Activated naive CD8-positive, alpha-beta T cell treated with anti-CD3 and anti-CD28 coated beads, Interleukin-2, amount 50 U/mL, for 16 hours (primary cell): ENCODE data around the gene DENND1C.

Source experiments
- DNase-seq: peaks from one replicate; pipeline ENCODE4 v3.0.0-alpha.2; 2020; ENCODE audit warnings: low read depth, low spot score

DENND1C gene

DNA sequence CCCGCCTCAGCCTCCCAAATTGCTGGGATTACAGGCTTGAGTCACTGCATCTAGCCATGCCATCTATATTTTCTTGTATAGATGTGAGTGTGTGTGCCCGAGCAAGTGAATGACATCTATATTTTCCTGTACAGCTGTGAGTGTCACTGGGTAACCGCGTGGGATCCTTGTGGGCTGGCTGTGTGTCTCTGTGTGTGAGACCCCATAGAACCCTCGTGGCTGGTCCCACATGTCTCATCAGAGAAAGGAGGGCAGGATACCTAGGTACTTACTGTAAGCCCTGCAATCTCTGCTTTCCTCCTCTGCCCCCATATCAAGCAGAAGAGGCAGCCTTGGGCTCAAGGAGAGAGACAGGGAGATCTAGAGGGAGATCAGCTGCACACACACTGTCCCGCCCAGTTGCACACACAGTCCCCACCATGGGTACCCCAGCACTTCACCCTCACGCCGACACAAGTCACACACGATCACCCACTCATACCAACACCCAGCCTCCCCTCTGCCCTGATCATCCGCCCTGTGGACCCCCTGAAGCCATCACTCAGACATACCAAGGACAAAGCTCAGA lies 655 bp downstream of the DENND1C start:
- no peak for DNase-seq

DNA sequence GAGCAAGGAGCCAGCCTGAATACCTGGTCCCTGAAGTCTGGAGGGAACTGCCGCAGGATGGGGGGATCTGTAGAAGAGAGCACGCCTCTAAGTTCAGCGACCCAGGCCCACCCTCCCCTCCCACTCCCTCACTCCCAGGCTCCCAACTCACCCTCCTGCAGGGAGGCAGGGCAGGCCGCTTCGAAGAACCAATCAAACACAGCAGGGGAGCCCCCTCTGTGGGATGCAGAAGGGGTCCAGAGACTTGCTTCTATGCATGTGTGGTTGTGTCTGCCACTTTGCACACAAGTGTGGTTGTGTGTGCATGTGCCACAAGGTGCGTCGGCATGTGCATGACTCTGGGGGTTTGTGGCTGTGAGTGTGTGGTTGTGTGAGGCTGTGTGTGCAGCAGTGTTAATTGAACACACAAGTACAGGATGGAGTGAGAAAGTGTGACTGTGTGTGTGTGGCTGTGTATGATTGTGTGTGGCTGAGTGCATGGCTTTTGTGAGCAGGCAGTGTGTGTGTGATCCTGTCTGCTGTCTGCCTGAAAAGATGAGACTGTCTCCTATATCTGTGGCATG lies 1.7 kb downstream of the DENND1C start:
- DNase-seq: no peak

DNA sequence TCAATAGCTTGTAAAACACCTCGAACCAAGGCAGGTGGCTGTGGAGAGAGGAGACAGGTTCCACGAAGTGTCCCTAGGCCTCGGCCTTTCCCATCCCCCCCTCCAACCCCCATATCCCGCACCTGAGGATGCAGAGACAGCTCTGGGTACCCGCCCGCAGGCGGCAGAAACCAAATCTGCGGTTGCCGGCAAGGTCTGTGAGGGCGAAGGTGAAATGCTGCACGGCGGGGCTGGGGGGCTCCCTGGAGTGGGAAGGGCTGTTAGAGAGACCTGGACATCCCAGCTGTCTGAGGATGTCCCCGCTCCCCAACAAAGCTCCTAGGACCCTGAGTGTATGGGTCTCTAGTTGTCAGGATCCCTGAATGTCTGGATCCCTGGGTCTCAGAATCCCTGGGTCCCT lies 2.8 kb downstream of the DENND1C start:
- no peak for DNase-seq

DNA sequence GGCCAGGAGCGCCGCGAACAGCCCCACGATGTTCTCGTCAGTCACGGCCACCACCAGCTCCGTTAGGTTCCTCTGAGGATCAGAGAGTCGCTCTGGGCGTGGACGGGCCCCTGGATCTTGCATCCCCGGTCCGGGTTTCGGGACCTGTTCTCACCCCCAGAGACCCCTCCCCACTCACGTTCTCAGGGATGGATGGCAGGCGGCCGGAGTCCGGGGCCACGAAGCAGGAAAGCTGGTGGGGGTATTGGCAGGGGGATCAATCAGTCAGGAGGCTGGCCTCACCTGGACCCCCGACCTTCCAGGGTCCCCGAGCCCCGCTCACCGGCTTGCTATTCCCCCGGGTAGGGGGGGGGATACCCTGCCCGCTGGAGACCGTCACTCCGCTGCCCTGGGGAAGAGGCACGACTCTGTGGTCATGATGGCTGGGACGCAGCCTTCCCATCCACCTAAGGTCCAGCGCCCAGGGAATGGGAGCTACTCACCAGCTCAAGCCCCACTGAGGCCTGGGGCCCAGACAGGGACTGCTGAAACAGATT lies 4.6 kb downstream of the DENND1C start:
- no peak for DNase-seq

DNA sequence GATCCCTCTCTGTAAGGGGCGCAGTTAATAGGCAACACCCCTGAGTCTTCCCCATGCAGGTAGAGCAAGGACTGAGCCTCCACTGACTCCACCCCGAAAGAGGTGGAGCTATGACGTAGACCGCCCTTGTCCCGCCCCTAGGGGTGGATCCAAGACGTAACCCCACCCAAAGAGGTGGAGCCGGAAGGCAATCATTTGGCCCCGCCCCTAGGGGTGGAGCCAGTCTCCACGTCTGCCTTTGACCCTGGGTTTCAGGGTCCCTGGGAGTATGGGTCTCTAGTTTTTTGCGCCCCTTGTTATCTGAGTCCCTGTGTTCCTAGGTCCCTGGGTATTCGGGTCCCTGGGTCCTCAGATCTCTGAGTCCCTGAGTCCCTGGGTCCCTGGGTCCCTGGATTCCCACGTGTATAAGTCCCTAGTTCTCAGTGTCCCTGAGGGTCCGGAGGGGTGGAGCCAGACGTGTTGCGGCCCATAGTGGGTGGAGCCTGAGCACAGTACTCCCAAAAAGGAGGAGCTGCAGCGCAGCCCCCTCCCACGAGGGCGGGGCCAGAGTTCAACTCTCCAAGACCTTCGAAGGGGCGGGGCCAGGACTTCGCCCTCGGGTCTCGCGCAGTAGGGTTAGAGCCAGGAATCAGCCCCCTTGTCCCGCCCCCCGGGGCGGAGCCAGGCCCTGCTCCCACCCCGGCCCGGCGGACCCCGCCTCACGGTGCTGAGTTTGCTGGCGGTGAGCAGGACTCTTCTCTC lies 5.3 kb downstream of the DENND1C start:
- DNase-seq: no peak

DNA sequence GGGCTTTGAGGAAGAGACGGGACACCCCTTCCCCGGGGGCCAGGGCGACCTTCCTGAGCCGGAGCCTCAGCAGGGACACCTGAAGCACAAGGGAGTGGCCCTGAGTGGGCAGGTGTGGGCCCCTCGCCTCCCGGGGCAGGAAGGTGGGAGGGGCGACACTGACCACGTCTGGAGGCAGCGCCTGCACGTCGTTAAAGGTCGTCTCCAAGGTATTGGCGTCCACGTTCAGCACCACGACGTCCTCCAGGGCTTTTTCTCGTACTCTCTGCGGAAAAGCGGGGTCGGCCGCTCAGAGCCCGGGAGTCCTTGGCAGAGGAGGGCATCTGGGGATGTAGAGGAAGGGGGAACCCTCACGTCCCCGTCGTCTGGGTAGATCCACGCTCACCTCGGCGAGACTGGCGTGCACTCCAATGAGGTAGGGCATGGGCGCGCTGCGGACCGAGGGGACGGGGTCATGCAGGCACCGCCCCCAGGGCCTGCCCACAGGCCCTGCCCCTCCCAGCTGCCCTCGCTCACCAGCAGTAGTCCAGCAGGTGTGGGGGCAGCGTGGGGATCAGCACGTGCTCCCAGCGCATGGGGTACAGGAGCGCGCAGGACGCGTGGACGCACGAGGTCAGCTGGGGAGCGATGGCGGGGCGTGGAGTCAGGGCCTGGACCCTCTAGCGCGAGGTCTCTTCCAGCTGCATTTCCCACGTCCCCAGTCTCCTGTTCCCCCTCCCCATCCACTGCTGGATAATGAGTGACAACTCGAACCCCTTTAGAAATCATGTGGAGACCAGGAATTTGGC lies 6.1 kb downstream of the DENND1C start:
- DNase-seq: no peak

DNA sequence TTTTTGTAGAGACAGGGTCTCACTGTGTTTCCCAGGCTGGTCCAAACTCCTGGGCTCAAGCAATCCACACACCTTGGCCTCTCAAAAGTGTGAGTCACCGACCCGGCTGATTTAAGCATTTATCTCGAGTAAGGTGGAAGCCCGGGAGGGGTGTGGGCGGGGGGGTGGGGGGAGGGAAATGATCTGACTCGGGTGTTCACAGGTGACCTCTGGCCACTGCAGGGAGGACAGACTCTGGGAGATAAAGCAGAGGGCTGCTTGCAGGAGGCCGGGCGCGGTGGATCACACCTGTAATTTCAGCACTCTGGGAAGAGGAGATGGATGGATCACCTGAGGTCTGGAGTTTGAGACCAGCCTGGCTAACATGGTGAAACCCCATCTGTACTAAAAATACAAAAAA lies 7.9 kb downstream of the DENND1C start:
- DNase-seq: no peak

DNA sequence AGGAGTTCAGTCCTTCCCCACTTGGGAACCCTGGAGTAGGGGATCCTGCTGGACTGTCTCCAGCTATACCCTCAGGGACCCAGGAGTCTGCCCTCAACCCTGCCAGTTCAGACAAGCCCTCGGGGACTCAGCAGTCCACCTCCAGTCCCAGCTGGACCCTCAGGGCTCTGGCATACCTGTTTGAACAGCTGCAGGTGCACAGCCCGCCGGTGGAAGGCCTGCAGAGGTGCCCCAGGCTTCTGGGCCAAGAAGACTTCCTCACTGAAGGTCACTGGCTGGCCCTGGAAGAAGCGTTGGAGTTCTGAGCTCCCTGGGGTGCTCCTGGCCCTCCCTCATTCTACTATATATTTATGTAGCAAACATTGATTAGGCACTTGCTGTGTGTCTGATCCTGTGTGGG lies 8.9 kb downstream of the DENND1C start:
- no peak for DNase-seq

DNA sequence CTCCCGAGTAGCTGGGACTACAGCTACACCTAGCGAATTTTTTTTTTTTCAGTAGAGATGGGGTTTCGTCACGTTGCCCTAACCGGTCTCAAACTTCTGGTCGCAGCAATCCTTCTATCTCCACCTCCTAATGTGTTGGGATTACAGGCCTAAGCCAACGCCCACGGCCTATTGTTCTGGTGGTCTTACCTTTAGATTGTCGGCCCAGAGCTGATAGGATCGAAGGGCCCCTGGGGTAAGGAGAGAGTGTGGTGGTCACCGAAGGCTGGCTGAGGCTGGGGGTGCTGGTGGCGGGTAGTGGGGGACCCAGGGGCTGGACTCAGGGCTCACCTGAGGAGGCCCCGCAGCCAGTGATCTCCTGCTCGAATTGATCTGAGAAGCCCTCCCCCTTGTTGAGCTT lies 10.5 kb downstream of the DENND1C start:
- no peak for DNase-seq

DNA sequence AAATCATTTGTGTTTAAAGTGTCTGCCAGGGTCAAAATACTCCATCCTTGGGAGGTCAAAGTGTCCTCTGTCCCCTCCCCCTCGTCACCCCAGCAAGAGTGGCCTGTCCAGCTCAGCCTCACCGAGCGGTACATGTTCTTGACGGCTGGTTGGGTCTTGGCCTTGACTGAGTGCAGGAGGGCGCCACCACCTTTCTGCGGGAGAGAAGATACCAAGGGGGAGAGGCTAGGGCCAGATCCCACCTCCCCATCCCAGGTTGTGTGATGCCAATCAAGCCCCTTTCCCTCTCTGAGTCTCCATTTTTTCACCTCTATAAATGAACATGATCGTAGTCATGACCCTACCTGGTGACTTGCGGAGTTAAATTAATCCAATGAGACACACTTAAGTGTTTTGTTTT lies 11.4 kb downstream of the DENND1C start:
- no peak for DNase-seq

DNA sequence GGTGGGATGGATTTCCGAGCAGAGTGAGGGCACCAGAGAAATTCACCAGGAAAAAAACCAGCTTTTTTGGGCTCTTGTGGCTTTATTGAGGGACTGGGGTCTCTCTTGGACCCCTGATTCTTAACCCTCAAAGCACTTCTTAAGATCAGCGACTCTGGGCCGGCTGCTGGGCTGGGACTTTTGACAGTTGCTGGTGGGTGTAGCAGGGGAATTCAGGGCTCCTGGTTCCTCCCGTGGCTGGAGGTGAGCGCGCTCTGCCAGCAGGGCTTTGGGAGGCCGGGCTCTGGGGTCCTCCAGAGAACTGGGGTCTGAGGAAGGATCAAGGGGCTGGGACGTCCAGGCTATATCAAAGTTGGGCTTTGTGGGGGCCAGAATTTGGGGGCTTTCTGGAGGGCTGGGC lies 14.2 kb downstream of the DENND1C start:
- no peak for DNase-seq

DNA sequence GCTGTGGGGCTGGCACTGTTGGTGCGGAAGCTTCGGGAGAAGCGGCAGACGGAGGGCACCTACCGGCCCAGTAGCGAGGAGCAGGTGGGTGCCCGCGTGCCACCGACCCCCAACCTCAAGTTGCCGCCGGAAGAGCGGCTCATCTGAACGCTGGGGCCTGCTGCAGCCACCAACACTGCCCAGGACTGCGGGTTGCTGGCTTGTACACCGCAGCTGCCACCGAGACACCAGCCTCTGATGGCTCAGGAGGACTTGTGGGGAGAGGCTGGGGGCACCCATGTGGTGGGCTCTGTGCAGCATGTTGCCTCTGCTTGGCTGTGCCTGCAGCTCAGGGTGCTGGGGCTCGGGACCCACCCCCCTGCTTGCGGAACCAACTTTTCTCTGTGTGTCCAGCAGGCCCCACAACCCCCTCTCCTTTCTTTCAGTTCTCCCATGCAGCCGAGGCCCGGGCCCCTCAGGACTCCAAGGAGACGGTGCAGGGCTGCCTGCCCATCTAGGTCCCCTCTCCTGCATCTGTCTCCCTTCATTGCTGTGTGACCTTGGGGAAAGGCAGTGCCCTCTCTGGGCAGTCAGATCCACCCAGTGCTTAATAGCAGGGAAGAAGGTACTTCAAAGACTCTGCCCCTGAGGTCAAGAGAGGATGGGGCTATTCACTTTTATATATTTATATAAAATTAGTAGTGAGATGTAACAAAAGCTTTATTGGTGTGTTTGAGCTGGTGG lies 14.9 kb downstream of the DENND1C start:
- no peak for DNase-seq

DNA sequence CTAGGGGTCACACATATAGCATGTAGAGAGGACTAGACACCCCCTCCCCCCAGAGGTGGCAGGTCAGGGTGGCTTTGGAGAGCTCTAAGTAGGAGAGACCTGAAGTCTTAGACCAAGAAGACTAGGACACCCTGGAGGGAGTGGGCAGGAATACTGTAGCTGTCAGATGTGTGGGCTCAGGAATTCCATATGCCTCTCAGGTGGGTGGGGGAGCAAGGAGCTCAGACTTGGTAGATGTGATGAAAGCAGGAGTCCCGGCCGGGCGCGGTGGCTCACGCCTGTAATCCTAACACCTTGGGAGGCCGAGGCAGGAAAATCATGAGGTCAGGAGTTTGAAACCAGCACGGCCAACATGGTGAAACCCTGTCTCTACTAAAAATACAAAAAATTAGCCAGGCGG lies 15.9 kb downstream of the DENND1C start:
- DNase-seq: no peak

DNA sequence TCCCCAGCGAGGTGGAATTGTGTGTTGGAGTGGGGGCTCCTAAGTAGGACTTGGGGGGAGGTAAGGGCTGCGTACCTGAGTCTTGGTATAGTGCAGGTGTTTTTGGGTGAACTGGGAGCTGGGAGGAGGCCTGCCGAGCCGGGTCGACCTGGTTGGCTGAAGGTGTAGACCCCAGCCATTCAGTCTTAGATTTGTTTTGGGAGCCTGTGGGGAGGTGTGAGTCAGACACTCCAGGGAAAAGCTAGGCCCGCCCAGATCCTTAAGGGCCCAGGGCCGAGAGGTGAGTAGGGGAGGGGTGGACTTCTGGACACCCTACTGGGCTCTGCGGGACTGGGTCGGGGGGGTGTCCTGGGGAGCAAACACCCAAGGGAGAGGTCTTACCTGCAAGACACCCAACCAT lies 16.6 kb downstream of the DENND1C start:
- DNase-seq: no peak

DNA sequence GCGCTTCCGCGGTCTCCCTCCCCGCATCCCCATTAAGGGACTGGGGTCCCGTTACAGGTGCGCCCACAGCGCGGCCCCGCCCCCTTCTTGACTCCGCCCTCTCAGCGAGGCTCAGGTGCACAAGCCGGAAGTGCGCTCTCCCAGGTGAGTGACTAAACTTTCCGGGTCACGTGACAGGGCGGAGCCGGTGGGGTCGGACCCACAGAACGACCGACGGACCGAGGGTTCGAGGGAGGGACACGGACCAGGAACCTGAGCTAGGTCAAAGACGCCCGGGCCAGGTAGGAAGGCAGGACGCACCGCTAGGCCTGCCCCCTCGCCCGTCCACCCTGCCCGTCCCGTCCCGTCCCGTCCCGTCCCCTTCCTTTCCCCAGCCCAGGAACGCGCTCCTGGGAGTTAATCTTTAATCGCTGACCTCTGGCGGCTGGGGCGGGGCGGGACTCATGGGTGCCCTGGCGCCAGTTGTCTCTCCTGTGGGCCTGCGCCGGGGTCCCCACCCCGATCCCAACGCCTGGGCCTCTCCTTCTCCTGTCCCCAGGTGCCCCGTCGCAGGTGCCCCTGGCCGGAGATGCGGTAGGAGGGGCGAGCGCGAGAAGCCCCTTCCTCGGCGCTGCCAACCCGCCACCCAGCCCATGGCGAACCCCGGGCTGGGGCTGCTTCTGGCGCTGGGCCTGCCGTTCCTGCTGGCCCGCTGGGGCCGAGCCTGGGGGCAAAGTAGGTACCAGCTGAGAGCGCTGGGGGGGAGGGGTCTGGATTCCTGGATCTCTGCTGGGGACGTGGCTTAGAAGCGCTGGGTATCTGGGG lies 17.3 kb downstream of the DENND1C start, which contains the start of gene CRB3:
Gene CRB3, plus strand, starts transcription at position 202 of the 804 bp plus-strand sequence. Its CDS starts 431 bp downstream, at position 633.
- DNase-seq: no peak

DNA sequence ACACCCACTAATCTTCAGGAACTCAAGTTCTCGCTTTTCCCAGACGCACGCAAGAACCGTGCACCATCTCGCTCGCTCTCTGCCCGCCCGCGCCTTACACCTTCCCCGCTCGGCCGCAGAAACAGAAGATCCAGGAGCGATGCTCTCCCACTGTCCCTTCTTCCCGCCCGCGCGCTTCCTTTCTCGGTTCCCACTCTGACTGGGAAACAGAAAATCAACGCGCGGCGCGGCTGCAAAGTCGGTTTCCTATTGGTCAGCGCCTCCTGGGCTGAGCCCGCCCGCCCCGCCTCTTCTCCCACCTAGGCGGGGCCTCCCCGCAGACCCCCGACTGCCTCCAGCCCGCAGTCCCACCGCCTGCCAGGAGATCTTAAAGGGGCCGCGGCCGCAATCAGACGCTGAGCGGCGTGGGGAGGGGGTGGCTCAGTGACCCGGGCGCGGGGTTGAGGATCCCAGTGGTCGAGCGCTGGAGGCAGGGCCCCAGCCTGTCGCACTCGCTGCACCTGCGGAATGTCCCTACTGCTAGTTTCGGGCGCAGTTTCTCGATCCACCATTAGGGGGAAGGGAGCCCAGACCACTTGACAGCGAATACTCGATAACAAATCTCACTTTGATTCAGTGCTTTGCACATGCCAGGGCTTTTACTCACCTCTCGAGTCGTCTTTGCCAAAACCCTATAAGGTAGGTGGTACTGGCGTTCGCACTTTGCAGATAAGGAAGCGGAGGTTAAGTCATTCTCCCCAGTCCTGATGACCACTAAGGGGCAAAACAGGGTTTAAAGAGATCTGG lies 21.3 kb downstream of the DENND1C start:
- DNase-seq: peak; percentile 95

DNA sequence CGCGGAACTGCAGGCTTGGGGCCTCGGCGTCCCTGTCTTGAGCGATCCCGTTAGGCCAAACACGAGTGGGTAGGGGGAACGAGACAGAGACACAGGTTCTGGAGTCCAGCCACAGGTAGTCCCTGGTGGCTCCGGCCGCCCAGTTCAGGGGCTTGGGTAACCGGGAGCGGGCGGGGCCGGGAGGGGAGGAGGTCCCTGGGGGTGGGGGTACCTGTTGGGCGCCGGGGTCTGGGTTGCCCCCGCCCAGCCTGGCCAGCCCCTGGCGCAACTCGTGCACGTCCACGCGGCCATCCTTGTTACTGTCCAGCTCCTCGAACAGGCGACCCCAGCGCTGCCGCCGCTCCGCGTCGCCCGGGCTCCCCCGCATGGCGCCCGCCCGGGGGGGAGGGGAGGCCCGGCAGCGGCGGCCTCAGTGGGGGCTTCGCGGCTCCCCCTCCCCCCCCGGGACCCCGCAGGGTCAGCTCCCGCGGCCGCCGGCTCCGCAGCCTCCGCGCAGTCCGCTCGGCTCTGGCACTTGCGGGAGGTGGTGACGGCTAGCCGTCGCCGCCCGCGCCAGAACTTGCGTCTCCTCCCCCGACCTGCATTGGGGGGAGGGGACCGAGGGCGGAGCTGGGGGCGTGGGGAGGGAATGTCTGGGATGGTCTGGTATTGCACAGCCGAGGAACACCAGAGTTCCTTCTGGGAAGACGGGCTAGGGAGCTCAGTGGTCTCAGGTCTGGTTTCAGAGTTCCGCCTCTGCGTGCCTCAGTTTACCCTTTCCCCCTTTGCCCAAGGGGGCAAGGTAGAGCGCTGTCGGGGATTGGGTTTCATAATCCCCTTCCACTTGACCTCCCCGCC lies 22.1 kb downstream of the DENND1C start, which contains the start of gene SLC25A23:
Gene SLC25A23, minus strand, starts transcription at position 531 of the 837 bp plus-strand sequence. Its CDS starts 164 bp downstream, at position 367.
- no peak for DNase-seq

DNA sequence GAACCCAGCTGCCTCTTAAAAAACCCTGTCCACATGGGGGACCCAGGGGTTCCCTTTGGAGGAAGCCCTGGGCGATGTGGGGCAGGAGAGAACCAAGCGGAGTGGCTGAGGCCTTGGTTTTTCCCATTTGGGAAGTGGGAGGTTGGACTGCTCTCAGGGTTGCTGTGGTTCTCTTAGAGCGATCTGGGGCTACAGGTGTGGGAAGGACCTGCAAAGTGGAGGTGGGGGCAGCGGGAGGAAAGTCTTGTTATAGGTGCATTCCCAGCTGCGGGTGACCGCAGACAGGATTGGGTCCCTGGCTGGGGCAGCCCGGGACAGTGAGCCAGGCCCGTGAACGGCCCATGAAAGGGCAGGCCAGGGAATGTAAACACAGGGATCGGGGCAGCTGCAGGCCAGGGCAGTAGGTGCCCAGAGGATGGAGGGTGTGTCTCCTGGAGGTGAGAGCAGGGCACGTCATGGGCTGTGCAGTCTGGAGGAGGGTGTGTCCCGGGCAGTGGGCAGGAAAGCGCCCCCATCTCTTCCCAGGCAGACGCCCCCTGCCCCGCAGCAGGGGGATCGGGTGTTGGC lies 22.8 kb downstream of the DENND1C start:
- DNase-seq: no peak
